ENCODE data around the gene ZNF132.
A peak's percentile ranks its signal among the peaks of the same experiment; 100 is the strongest.
"Not testable (repeated sequence)": the region's sequence is repeated elsewhere in the genome, so short reads cannot be mapped to it uniquely, and the experiment has no call there.

Gene ZNF132

GRCh38 chr19:58406818-58407657 lies 32.9 kb downstream of the ZNF132 start:
- no peak for DNase-seq (ENCODE audit: low read depth in 2 of 2)

DNA sequence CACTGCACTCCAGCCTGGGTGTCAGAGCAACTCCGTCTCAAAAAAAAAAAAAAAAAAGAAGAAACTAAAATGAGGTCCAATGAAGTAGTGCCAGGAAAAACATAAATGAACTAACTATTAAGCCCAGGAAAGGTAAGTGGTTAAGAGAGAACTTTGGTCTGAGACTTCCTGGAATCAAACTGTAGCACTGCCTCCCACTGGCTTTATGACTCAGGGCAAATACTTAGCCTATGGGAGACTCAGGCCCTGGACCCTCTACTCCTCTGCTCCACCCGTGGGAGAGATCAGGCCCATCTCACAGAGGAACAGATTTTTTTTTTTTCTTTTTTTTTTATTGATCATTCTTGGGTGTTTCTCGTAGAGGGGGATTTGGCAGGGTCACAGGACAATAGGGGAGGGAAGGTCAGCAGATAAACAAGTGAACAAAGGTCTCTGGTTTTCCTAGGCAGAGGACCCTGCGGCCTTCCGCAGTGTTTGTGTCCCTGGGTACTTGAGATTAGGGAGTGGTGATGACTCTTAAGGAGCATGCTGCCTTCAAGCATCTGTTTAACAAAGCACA lies 36.0 kb downstream of the ZNF132 start:
- DNase-seq (ENCODE audit: low read depth in 2 of 2) = not testable (repeated sequence)

- DNase-seq (ENCODE audit: low read depth in 2 of 2) = no peak
Observed at GRCh38 chr19:58401840-58402421, 38.0 kb downstream of the ZNF132 start.

DNA sequence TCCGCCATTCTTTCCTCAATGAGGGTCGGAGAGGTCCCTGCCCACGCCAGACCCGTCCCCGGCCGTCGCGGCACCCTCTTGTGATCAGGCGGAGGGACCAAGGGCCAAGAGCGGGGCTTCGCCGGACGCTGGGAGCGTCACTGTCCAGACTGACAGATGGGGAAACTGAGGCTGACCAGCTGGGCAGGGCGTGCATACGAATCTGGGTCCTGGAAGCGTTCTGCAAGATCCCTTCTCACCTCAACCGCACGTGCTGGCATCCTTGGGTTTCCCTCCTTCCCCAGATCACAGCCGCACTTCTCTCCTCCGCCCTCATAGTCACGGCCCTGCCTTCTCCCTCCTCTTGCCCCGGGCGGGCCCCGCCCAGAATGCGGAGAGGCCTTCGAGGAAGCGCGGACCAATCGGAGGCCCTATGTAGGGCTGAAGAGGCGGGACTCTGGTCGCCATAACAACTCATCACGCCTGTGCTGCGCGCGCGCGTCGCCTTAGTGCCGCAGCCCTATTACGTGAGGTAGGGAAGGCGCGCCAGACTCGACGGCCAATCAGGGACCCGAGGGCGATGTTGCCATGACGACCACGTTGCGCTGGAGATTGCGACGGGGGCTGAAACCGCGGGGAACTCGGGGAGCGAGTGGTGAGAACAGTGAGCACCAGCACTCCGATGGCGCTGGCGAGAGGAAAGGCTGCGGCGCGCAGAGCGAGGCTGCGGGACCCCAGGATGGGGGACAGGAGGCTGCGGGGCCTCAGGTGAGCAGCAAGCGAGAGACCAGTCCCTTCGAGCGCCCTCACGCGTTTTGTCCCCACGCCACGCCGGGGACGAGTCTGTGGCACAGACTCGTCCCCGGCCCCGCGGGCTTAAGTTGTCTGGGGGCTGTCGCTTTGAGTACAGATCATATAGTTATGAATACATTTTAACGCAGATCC lies 38.8 kb downstream of the ZNF132 start:
- peak; percentile 99 for DNase-seq (ENCODE audit: low read depth in 2 of 2)

- DNase-seq (ENCODE audit: low read depth in 2 of 2) = no peak
Observed at GRCh38 chr19:58400316-58400915, 39.5 kb downstream of the ZNF132 start.

DNA sequence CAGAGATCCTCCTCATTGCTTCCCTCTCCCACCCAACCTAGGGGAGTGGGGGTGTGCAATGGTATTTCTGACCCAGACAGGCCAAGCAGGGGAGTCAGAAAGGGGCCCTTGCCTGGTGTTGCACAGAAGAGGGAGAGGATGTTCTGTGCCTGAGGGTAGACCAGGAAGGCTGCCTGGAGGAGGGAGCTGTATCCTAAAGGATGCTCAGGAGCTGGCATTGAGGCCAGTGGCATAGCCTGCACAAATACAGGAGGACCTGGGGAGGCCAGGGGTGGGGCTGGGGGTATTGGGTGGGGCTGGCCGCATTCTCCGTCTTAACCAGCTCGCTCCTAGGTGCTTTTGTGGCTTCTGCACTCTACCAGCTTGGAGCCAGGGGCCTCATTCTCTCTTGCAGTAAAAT lies 40.0 kb downstream of the ZNF132 start:
- DNase-seq (ENCODE audit: low read depth in 2 of 2) = no peak

DNA sequence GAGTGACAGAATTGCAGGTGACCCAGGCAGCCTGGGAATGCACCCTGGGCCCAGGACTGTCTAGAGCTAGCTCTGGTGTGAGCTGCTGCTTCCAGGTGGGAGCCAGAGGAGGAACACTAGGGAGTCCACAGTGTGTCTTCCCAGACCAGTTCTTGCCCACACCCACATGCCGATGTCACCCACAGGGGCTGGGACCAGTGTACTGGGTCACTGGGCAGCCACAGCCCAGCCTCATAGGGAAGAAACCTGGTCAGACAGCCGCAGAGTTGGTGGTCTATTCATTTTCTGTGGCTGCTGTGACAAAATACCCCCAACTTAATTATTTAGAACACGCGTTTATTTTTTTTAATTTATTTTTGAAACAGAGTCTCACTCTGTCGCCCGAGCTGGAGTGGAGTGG lies 41.4 kb downstream of the ZNF132 start:
- no peak for DNase-seq (ENCODE audit: low read depth in 2 of 2)

DNA sequence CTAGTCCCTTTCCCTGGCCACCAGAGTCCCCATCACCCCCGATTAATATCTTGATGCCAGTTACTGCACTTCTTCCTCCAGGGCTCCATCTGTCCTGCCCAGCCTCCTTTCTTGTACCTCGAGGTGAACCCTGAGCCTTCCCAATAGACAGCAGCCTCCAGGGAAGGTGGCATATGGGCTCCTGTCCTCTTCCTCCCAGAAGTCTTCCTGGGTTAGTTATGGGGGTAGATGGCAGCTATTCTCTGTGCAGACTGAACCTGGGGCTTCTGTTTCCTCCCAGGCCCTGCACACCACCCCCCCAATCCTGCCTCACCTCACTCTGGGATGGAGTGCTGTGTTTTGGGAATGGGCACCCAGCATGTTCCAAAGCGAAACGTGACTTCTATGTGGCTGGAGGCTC lies 41.9 kb downstream of the ZNF132 start:
- DNase-seq (ENCODE audit: low read depth in 2 of 2) = no peak

DNA sequence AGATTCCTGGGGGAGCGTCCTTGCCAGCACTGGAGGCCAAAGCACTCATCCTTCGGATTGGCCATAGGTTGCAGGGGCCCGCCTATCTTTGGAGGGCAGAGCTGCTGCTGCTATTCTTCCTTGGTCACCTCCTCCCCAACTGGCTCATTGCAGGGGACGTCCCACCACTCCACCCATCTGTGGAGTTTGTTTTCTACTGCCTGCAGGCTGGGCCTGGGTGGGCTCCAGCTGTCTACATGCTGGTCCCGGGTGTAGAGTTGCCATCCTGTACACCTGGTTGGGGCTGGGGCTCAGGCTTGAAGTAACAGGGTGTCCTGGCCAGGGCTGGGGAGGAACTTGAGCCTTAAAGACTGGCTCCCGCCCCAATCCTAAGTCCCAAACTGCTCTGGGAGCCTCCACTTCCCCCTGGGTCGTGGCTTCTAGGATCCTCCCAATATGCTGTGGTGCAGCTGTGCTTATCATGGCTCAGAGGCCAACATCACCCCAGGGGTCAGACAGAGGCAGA lies 42.4 kb downstream of the ZNF132 start:
- DNase-seq (ENCODE audit: low read depth in 2 of 2) = no peak

DNA sequence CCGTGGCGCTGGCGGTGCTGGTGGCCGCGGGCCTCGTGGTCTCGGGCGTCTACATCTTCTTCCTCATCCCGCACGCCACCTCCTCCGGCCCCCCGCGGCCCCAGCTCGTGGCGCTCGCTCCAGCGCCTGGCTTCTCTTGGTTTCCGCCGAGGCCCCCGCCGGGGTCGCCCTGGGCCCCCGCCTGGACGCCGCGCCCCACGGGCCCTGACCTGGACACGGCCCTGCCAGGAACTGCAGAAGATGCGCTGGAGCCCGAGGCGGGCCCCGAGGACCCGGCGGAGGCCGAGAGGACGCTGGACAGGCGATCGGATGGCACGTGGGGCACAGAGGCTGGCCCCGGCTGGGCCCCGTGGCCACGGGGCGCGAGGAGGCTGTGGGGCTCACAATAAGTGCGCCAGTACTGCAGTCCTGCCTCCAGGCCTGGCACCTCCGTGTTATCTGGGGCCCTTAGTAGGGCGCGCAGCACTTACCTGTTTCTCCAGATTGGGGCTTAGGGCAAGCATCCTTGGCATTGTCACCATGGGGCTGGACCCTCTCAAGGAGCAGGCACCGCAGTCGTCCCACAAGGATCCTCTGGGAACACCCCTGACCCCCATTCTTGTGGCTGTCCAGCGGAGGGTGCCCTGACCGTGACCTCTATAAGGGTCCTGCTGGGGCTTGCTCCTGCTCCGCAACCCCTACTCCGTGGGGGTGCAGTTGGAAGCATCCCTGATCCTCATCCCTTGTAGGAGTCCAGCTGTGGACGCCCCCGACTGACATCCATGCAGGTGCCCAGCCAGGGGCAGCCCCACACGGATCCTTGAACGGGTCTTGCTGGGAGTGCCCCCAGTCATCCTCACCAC lies 43.0 kb downstream of the ZNF132 start:
- DNase-seq (ENCODE audit: low read depth in 2 of 2) = no peak

- no peak for DNase-seq (ENCODE audit: low read depth in 2 of 2)
Observed at GRCh38 chr19:58395979-58396627, 43.9 kb downstream of the ZNF132 start.

DNA sequence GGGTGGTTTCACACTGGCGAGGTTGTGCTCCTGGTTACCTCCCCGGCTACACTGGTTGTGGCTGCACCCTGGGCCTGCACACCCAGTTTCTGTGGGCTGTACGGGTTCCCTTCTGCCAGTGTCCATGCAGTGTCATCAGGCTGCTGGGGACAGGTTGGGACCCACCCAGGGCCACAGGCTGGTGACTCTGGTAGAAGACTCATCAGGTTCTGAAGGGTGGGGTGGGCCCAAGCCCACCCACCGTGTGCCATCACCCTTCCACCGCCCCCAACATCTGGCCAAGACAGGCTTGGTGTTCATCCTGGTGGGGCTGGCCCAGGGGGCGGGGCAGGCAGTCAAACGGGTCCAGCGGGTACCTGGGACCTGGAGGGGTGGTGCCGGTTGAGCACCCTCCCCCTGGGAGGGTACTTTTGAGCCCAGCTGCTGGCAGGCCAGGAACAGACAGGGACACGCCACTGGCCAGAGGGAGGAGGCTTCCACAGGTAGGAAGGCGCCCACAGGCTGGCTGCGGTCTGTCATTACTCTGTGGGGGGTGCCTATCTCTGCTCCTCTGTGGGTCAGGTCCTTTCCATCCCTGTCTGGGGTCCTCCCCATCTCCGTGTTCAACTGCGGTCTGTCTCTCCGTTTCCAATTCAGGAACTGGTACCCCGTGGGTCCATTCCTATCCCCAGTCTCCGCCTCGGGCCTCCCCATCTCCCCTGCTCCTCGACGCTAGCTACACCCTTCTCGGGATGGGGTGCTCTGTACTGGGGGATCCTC lies 44.6 kb downstream of the ZNF132 start, which contains the start of gene RNF225:
Gene RNF225 (plus strand): TSS at position 437 of the 759 bp plus-strand sequence. CDS start 434 bp downstream, outside the sequence.
- no peak for DNase-seq (ENCODE audit: low read depth in 2 of 2)

GRCh38 chr19:58394821-58395219 lies 45.1 kb downstream of the ZNF132 start:
- no peak for DNase-seq (ENCODE audit: low read depth in 2 of 2)

DNA sequence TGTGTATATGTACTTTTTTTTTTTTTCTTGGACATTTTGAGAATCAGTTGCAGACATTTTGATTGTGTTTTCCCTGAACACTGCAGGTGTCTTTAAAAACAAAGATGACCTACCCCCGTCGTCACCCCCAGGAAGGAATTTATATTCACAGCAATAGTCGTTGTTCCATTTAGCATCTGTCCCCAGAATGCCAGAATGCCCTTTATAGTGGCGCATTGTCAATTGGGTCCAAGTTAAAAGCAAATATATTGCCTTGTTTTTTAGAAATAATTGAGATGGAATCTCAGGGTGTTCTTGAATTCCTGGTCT lies 46.3 kb downstream of the ZNF132 start:
- DNase-seq (ENCODE audit: low read depth in 2 of 2) = no peak

GRCh38 chr19:58392945-58393724 lies 46.8 kb downstream of the ZNF132 start:
- DNase-seq (ENCODE audit: low read depth in 2 of 2) = no peak

- DNase-seq (ENCODE audit: low read depth in 2 of 2) = no peak
Observed at GRCh38 chr19:58388175-58388526, 51.8 kb downstream of the ZNF132 start.

DNA sequence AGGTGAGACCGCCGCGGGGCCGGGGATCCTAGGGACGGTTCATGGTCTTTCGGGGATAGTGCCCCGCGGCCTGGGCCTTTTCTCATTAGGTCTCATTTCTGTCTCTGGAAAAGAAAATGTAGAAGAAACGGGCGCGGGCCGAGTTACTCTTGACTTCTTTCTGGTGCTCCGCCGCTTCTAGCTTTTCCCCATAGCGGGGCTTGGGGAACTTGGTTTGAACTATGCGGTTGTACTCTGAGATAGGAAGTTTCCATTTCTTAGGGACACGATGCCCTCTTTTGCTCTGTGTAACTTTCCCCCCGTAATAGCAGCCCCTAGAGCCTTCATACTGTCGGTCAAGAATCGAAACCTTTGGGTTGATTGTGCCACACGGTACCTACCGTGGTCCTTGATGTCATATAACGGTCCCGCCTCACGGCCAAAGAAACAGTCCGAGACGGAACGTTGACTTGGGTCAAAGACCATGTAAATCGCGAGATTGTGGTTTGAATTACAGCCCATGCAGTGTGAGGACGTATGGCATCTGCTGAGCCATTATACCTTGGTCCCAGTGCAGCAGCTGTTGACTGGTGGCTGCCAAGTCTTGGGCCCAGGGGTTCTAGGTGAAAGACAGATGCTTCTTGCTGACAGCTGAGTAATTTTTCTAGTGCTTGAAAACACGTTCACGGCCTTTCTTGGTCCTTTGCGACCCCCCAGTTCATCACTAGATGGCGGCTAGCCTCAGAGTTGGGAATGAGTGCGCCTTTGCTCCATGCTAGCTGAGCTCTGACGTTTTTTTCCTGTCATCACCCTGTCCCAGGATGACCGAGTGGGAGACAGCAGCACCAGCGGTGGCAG lies 52.4 kb downstream of the ZNF132 start:
- DNase-seq (ENCODE audit: low read depth in 2 of 2) = no peak

Measured in stimulated activated CD8-positive, alpha-beta memory T cell treated with anti-CD3 and anti-CD28 coated beads, Interleukin-7, amount 100 ng/mL, for 4 hours (primary cell).